Measurements from ENCODE around the gene TWIST1. TPM values are rescaled to one million over a fixed set of nuclear protein-coding genes. Genes with fewer than 3 reads are reported as not detected.

The TWIST1 gene
- total RNA-seq, 1 donor: 16.4 TPM

DNA sequence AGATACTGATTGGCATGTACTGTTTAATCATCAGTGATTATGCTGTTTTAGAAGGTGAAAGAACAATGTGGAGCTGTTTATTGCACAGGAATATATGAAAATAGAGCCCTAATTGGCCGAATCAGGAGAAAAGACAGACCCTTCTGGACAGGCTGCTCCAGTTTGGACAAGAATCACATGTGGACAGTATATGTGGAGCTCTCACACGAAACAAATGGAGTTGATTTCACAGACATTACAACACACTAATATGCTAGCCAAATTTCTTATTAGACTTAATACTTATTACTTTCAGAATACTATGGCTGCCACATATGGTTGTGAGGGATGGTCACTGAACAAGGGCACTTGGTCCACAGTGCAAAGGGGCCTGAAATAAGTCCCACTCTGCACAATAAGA is 15.5 kb downstream of the TWIST1 start:
- TF ChIP-seq CTCF (IDR thresholded peaks at IDR 0.05; ENCODE audit: insufficient read depth, low read depth, low read length): no peak
- no peak for DNase-seq (ENCODE audit: low read depth)
- no peak overlapping the region for H3K4me3 ChIP-seq (ENCODE audit: low read depth, low read length)

GRCh38 chr7:19101472-19101871 is 16.0 kb downstream of the TWIST1 start:
- no peak for TF ChIP-seq CTCF (IDR thresholded peaks at IDR 0.05; ENCODE audit: insufficient read depth, low read depth, low read length)
- H3K4me3 ChIP-seq (ENCODE audit: low read depth, low read length): no peak overlapping the region
- no peak for DNase-seq (ENCODE audit: low read depth)

GRCh38 chr7:19099924-19100323 is 17.5 kb downstream of the TWIST1 start:
- DNase-seq (ENCODE audit: low read depth): no peak
- H3K4me3 ChIP-seq (ENCODE audit: low read depth, low read length): no peak overlapping the region
- TF ChIP-seq CTCF (IDR thresholded peaks at IDR 0.05; ENCODE audit: insufficient read depth, low read depth, low read length): no peak

DNA sequence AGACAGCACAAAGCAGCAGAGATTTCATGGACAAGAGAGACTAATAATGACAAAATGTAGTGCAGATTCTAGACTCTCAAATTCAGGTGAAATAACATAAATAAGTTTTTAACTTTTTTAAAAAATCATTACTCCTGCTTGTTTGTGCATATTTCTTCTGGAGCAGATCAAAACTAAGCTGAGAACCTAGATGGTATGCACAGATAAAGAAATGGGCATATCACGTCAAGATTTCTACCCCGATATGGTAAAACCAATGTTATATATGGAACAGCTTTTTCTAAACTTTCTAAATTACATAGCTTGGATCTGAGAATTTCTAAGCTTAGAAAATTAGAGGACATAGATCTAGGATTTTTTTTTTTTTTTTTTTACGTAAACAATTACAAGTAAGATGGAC is 18.2 kb downstream of the TWIST1 start:
- DNase-seq (ENCODE audit: low read depth): no peak
- no peak for TF ChIP-seq CTCF (IDR thresholded peaks at IDR 0.05; ENCODE audit: insufficient read depth, low read depth, low read length)
- H3K4me3 ChIP-seq (ENCODE audit: low read depth, low read length): no peak overlapping the region

- H3K4me3 ChIP-seq (ENCODE audit: low read depth, low read length): no peak overlapping the region
- no peak for TF ChIP-seq CTCF (IDR thresholded peaks at IDR 0.05; ENCODE audit: insufficient read depth, low read depth, low read length)
- no peak for DNase-seq (ENCODE audit: low read depth)
Measured at GRCh38 chr7:19098510-19098909, 18.9 kb downstream of the TWIST1 start.

GRCh38 chr7:19097165-19098055 is 20.0 kb downstream of the TWIST1 start:
- DNase-seq (ENCODE audit: low read depth): no peak
- no peak overlapping the region for H3K4me3 ChIP-seq (ENCODE audit: low read depth, low read length)

More at GRCh38 chr7:19097165-19098055, 20.0 kb downstream of the TWIST1 start:
- TF ChIP-seq CTCF (IDR thresholded peaks at IDR 0.05; ENCODE audit: insufficient read depth, low read depth, low read length): no peak

All from fibroblast of villous mesenchyme (primary cell).